ENCODE data around the gene KRTAP9-8. TPM values are rescaled to one million over a fixed set of nuclear protein-coding genes. Genes with fewer than 3 reads are reported as not detected.
"Not testable (repeated sequence)": the region's sequence is repeated elsewhere in the genome, so short reads cannot be mapped to it uniquely, and the experiment has no call there.

KRTAP9-8 gene
- total RNA-seq, 1 donor from 2014 or later, result not detected

DNA sequence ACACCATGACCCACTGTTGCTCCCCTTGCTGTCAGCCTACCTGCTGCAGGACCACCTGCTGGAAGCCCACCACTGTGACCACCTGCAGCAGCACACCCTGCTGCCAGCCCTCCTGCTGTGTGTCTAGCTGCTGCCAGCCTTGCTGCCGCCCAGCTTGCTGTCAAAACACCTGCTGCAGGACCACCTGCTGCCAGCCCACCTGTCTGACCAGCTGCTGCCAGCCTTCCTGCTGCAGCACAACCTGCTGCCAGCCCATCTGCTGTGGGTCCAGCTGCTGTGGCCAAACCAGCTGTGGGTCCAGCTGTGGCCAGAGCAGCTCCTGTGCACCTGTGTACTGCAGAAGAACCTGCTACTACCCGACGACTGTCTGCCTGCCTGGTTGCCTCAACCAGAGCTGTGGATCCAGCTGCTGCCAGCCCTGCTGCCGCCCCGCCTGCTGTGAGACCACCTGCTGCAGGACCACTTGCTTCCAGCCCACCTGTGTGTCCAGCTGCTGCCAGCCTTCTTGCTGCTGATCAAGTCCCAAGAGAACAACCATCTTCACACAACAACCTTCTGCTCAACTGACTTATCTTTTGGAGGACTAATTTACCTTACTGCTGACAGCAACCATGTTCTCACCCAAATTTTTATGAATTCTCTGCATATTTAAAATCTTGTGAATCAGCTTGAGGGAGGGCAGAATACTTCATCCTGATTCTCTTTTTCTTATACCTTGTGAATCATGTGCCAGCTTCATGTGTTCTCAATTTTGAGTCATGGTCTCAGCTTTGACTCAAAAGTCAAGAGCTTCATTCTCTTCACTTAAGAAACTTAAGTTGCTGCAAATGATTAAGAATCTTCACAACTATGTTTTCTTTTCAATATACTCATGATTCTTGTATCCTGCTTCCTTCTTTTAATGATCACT lies 17.8 kb downstream of the KRTAP9-8 start, which contains the start of gene KRTAP9-9:
Gene KRTAP9-9 (plus strand): TSS at position 4 of the 910 bp plus-strand sequence.
- not testable (repeated sequence) for ATAC-seq; DNase-seq (ENCODE audit: low spot score)

DNA sequence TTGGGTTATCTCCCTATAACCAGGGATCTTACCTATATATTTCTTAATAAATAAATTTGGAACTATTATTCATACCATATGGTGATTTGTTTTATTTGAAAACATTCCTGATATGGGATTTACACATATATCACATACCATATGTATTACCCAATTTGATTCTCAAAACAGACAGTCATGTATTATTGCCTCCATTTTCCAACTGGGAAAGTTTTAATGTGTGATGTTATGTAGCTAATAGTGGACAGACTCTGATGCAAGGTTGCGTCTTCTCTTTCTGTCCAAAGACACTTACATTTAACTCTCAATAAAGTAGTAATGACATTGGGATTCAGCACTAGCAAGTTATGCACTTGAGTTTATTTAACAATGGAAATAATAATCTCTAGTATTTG lies 18.5 kb downstream of the KRTAP9-8 start:
- no peak for ATAC-seq

DNA sequence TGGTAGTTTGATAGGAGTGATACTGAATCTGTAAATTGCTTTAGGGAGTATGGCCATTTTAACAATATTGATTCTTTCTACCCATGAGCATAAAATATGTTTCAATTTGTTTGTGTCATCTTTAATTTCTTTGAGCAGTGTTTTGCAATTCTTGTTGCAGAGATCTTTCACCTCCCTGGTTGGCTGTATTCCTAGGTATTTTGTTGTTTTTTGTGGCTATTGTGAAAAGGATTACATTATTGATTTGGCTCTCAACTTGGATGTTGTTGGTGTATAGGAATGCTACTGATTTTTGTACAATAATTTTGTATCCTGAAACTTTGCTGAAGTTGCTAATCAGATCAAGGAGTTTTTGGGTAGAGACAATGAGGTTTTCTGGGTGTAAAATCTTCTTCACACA lies 20.6 kb downstream of the KRTAP9-8 start:
- ATAC-seq (no peak), DNase-seq (ENCODE audit: low spot score) (no peak)

More for the DNA sequence above, 18.5 kb downstream of the KRTAP9-8 start:
- no peak for DNase-seq (ENCODE audit: low spot score)

DNA sequence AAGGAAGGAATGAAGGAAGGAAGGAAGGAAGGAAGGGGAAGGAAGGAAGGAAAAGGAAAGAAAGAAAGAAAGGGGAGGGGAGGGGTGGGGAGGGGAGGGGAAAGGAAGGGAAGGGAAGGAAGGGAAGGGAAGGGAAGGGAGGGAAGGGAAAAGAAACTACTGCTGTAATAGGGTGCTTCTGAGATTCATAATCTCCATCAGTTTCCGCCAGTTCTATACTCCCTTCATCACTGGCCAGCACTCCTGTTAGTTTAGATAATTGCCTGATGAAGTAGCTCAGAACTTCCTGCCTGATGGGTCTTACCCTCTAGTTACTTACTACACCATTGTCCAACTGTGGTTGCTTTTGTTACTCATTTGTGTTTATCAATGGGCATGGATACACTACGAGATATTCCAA lies 25.4 kb downstream of the KRTAP9-8 start:
- ATAC-seq (no peak), DNase-seq (ENCODE audit: low spot score) (no peak)

DNA sequence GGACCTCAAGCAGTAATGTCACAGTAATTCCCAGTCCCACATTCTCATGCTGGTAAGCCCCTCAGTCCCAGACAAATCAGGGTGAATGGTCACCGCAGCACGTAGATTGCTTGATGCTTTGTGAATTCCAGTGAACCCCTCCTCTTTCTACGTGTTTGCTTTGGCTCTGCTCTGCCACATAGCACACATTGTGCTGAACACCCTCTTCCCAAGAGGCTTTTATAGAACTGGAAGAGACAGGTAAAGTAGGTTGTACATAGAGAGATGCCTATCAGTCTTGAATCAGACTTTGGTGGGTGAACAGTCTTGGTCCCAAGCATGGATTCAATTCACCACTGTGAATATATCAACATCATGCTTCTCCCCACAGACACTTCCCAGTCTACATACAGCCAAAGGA lies 26.8 kb downstream of the KRTAP9-8 start:
- DNase-seq (ENCODE audit: low spot score) (no peak), ATAC-seq (no peak)

DNA sequence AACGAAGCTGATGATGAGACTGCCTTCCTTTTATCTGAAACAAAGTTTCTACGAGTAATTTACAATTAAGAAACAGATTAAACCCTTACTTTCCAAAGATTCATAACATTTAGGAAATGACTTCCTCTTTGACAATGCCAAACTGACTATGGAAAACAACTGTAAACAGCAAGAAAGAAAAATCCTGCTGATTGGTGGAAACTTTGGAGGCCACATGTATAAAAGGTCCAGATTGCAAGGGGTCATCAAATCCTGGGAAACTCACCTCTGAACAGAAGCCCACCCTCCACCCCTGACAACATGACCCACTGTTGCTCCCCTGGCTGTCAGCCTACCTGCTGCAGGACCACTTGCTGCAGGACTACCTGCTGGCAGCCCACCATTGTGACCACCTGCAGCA lies 27.3 kb downstream of the KRTAP9-8 start, which contains the start of gene KRTAP9-6:
Gene KRTAP9-6 (plus strand): TSS at position 301 of the 400 bp plus-strand sequence. CDS start 0 bp downstream, at position 301.
- ATAC-seq, result no peak
- DNase-seq (ENCODE audit: low spot score), result no peak

DNA sequence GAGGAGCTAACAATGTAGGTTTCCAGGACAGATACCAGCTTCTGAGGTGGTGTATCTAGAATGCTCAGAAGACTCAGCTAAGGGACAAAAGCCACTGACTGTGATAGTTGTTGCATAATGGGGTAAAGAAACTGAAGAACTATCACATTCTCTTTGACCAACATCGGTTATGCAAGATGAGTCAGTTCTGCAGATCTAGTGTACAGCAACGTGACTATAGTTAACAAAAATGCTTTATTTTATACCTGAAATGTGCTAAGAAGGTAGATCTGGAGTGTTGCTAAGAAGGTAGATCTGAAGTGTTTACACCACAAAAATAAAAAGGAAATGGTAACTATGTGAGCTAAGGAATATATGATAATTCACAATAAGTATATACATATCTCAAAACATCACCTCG lies 29.9 kb downstream of the KRTAP9-8 start:
- DNase-seq (ENCODE audit: low spot score) (no peak), ATAC-seq (no peak)

DNA sequence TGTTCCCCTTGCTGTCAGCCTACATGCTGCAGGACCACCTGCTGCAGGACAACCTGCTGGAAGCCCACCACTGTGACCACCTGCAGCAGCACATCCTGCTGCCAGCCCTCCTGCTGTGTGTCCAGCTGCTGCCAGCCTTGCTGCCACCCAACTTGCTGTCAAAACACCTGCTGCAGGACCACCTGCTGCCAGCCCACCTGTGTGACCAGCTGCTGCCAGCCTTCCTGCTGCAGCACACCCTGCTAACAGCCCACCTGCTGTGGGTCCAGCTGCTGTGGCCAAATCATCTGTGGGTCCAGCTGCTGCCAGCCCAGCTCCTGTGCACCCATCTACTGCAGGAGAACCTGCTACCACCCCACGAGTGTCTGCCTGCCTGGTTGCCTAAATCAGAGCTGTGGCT lies 33.5 kb downstream of the KRTAP9-8 start:
- not testable (repeated sequence) for ATAC-seq; DNase-seq (ENCODE audit: low spot score)

DNA sequence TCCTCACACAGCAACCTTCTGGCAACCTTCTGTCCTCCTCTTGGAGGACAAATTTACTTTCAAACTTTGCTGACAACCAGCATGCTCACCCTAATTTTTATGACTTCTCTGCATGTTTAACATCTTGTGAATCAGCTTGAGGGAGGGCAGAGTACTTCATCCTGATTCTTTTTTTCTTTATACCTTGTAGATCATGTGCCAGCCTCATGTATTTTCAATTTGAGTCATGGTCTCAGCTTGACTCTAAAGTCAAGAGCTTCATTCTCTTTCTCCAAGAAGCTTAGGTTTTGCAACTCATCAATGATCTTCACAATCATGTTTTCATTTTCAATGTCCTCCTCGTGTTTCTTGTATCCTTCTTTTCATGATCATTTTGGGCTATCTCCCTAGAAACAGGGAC lies 34.1 kb downstream of the KRTAP9-8 start:
- no peak for ATAC-seq
- no peak for DNase-seq (ENCODE audit: low spot score)

DNA sequence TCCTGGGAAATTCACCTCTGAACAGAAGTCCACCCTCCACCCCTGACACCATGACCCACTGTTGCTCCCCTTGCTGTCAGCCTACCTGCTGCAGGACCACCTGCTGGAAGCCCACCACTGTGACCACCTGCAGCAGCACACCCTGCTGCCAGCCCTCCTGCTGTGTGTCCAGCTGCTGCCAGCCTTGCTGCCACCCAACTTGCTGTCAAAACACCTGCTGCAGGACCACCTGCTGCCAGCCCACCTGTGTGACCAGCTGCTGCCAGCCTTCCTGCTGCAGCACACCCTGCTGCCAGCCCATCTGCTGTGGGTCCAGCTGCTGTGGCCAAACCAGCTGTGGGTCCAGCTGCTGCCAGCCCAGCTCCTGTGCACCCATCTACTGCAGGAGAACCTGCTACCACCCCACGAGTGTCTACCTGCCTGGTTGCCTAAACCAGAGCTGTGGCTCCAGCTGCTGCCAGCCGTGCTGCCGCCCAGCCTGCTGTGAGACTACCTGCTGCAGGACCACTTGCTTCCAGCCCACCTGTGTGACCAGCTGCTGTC lies 37.9 kb downstream of the KRTAP9-8 start, which contains the start of gene KRTAP9-7:
Gene KRTAP9-7 (plus strand): TSS at position 51 of the 543 bp plus-strand sequence. CDS start 0 bp downstream, at position 51.
- not testable (repeated sequence) for DNase-seq (ENCODE audit: low spot score)

DNA sequence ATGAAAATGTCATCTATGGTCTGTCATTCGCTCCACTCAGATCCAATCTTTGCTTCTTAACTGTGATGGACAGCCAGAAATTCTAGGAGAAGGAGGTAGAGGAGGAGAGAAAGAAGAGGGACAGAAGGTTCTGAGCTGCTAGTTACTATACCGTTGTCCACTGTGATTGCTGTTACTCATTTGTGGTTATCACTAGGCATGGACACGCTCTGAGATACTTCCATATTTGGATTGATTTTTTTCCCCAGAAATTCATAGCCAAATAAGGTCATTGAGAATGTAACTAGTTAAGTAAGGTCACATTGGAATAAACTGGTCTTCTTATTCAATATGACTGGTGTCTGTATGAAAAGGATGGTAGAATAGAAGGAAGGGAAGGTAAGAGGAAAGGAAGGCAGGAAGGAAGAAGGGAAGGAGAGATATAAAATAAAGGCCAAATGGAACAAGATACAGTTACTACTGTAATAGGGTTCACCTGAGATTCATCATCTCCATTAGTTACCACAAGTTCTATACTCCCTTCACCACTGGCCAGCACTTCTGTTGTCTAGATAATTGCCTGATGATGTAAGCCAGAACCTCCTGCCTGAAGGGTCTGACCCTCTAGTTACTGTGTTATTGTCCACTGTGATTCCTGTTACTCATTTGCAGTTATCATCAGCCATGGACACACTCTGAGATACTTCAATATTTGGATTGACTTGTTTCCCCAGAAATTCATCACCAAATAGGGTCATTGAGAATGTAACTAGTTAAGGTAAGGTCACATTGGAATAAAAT lies 40.6 kb downstream of the KRTAP9-8 start:
- no peak for ATAC-seq
- no peak for DNase-seq (ENCODE audit: low spot score)

More for the DNA sequence above, 37.9 kb downstream of the KRTAP9-8 start, which contains the start of gene KRTAP9-7:
- ATAC-seq, result not testable (repeated sequence)

DNA sequence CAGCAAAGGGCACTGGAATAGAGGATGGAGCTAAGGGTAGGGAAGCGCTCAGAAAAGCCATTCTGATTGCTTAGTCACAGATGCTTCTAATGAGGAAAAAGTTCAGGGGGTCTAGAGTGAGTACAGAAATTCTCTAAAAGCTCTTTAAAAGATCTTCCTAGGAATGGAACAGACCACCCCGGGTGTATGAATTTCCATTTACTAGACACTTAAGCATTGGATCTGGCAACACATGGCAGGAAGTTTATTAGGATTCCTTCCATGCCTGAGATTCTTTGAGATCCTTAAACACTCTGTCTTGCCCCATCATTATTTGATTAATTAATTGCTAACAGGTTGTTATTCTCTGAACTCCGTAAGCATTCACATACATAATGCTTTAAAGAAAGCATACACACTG lies 46.2 kb downstream of the KRTAP9-8 start:
- DNase-seq (ENCODE audit: low spot score) (no peak), ATAC-seq (no peak)

DNA sequence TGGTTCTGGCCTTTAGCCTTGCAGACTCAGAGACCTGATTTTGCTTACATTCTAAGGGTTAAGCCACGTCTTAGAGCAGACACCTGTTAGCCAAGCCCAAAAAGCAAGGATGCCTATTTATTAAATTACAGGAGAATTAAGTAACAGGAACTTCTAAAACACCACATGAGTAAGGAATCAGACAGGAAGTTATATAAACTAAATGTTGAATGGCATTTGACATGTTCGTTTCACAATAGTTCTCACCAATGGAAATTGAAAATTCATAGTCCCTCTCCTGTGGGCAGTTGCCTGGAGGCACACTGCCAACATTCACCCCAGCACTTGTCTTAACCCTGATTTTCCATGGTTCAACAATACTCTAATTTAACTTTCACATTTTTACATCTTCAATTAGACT lies 46.7 kb downstream of the KRTAP9-8 start:
- ATAC-seq (no peak), DNase-seq (ENCODE audit: low spot score) (no peak)

DNA sequence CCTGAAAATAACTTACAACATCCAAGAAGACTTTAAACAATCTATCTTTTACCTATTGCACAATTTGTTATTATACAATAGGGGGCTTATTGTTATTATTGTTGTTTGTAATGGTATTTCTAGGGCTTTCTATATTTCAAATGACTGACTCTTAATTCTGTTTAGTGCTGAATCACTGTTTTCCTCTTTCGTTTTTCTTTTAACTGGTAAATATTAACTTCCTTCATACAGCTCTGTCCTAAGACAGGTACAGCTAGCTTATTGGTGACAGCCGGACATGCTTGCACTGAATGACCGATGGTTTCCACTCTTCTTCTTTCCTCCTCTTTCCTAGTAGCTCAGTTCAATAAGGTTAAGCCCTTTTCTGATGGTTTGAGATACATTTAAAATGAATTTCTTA lies 49.3 kb downstream of the KRTAP9-8 start:
- DNase-seq (ENCODE audit: low spot score) (no peak), ATAC-seq (no peak)

Other genes starting within 250 kb of the KRTAP9-8 start
- gene KRTAP3-3, start 243.8 kb upstream of the KRTAP9-8 start, total RNA-seq, result not detected
- gene KRTAP3-2, start 238.1 kb upstream of the KRTAP9-8 start, total RNA-seq, result not detected
- gene KRTAP3-1, start 228.9 kb upstream of the KRTAP9-8 start, total RNA-seq, result not detected
- not detected for gene KRTAP1-5, start 210.8 kb upstream of the KRTAP9-8 start, total RNA-seq
- gene KRTAP1-4, start 207.8 kb upstream of the KRTAP9-8 start, total RNA-seq, result not detected
- not detected for gene KRTAP1-3, start 203.1 kb upstream of the KRTAP9-8 start, total RNA-seq
- gene KRTAP1-1, start 196.5 kb upstream of the KRTAP9-8 start, total RNA-seq, result not detected
- gene KRTAP2-1, start 190.7 kb upstream of the KRTAP9-8 start, total RNA-seq, result not detected
- gene KRTAP2-2, start 182.8 kb upstream of the KRTAP9-8 start, total RNA-seq, result not detected
- gene KRTAP2-3, start 177.9 kb upstream of the KRTAP9-8 start, total RNA-seq, result not detected
- not detected for gene KRTAP2-4, start 172.1 kb upstream of the KRTAP9-8 start, total RNA-seq
- not detected for gene KRTAP4-7, start 153.8 kb upstream of the KRTAP9-8 start, total RNA-seq
- not detected for gene KRTAP4-8, start 139.9 kb upstream of the KRTAP9-8 start, total RNA-seq
- gene KRTAP4-16, start 135.8 kb upstream of the KRTAP9-8 start, total RNA-seq, result not detected
- not detected for gene KRTAP4-9, start 132.6 kb upstream of the KRTAP9-8 start, total RNA-seq
- gene KRTAP4-11, start 119.6 kb upstream of the KRTAP9-8 start, total RNA-seq, result not detected
- gene KRTAP4-12, start 113.8 kb upstream of the KRTAP9-8 start, total RNA-seq, result not detected
- gene KRTAP4-6, start 97.5 kb upstream of the KRTAP9-8 start, total RNA-seq, result not detected
- gene KRTAP4-5, start 88.2 kb upstream of the KRTAP9-8 start, total RNA-seq, result not detected
- gene KRTAP4-4, start 77.3 kb upstream of the KRTAP9-8 start, total RNA-seq, result not detected
- gene KRTAP4-3, start 69.8 kb upstream of the KRTAP9-8 start, total RNA-seq, result not detected
- gene KRTAP4-2, start 59.8 kb upstream of the KRTAP9-8 start, total RNA-seq, result not detected
- not detected for gene KRTAP4-1, start 53.1 kb upstream of the KRTAP9-8 start, total RNA-seq
- gene KRTAP9-1, start 48.1 kb upstream of the KRTAP9-8 start, total RNA-seq, result not detected
- gene KRTAP9-2, start 11.4 kb upstream of the KRTAP9-8 start, total RNA-seq, result not detected
- not detected for gene KRTAP9-3, start 5.5 kb upstream of the KRTAP9-8 start, total RNA-seq
- gene KRTAP9-4, start 11.7 kb downstream of the KRTAP9-8 start, total RNA-seq, result not detected
- gene KRTAP9-9, start 17.4 kb downstream of the KRTAP9-8 start, total RNA-seq, result not detected
- gene KRTAP9-6, start 27.4 kb downstream of the KRTAP9-8 start, total RNA-seq, result not detected
- not detected for gene KRTAP9-7, start 37.7 kb downstream of the KRTAP9-8 start, total RNA-seq
- not detected for gene KRTAP29-1, start 64.9 kb downstream of the KRTAP9-8 start, total RNA-seq
- gene KRTAP16-1, start 71.3 kb downstream of the KRTAP9-8 start, total RNA-seq, result not detected
- not detected for gene KRTAP17-1, start 77.7 kb downstream of the KRTAP9-8 start, total RNA-seq
- not detected for gene KRT33A, start 112.8 kb downstream of the KRTAP9-8 start, total RNA-seq
- gene KRT33B, start 131.8 kb downstream of the KRTAP9-8 start, total RNA-seq, result not detected
- gene KRT34, start 144.3 kb downstream of the KRTAP9-8 start, total RNA-seq, result not detected
- gene KRT31, start 159.6 kb downstream of the KRTAP9-8 start, total RNA-seq, result not detected
- not detected for gene KRT37, start 186.6 kb downstream of the KRTAP9-8 start, total RNA-seq
- not detected for gene KRT38, start 203.0 kb downstream of the KRTAP9-8 start, total RNA-seq
- not detected for gene KRT32, start 229.4 kb downstream of the KRTAP9-8 start, total RNA-seq
- gene KRT35, start 243.2 kb downstream of the KRTAP9-8 start, total RNA-seq, result not detected

Measured in left lobe of liver (tissue), 2 donors.